ELR (cell line): ENCODE measurements around the gene XNDC1N.

Experiments
- DNase-seq: peaks from one replicate; pipeline ENCODE4 v3.0.0-alpha.2; 2015; ENCODE audit warnings: low read depth

Gene XNDC1N

GRCh38 chr11:71927820-71928736 is at the start of gene XNDC1N:
TSS of gene XNDC1N (minus strand) at chr11:71928594. CDS start at chr11:71923353, 5,241 bp downstream.
- DNase-seq: peak; percentile 92

GRCh38 chr11:71977743-71978418 is 49.5 kb upstream of the XNDC1N start:
- peak; percentile 65 for DNase-seq

GRCh38 chr11:71977090-71977489 is 48.7 kb upstream of the XNDC1N start:
- DNase-seq: no peak

- DNase-seq: no peak
Measured at GRCh38 chr11:71976551-71976950, 48.2 kb upstream of the XNDC1N start.

- DNase-seq: no peak
Measured at GRCh38 chr11:71971680-71972079, 43.3 kb upstream of the XNDC1N start.

GRCh38 chr11:71964641-71965040 is 36.2 kb upstream of the XNDC1N start:
- no peak for DNase-seq

- DNase-seq: no peak
Measured at GRCh38 chr11:71963468-71963867, 35.1 kb upstream of the XNDC1N start.

GRCh38 chr11:71962428-71963038 is 34.1 kb upstream of the XNDC1N start:
- DNase-seq: peak; percentile 63

GRCh38 chr11:71955898-71956456 is 27.6 kb upstream of the XNDC1N start:
- DNase-seq: no peak

GRCh38 chr11:71951741-71952310 is 23.4 kb upstream of the XNDC1N start:
- no peak for DNase-seq

- no peak for DNase-seq
Measured at GRCh38 chr11:71949034-71949433, 20.6 kb upstream of the XNDC1N start.

GRCh38 chr11:71948314-71949027 is 20.1 kb upstream of the XNDC1N start:
- DNase-seq: no peak

- DNase-seq: no peak
Measured at GRCh38 chr11:71947498-71947897, 19.1 kb upstream of the XNDC1N start.

- peak; percentile 72 for DNase-seq
Measured at GRCh38 chr11:71946144-71946571, 17.8 kb upstream of the XNDC1N start.

- DNase-seq: no peak
Measured at GRCh38 chr11:71940561-71941219, 12.3 kb upstream of the XNDC1N start.

- no peak for DNase-seq
Measured at GRCh38 chr11:71937826-71938225, 9.4 kb upstream of the XNDC1N start.

GRCh38 chr11:71936825-71937224 is 8.4 kb upstream of the XNDC1N start:
- DNase-seq: peak; percentile 46

GRCh38 chr11:71935338-71935925 is 7.0 kb upstream of the XNDC1N start:
- no peak for DNase-seq

- DNase-seq: no peak
Measured at GRCh38 chr11:71934213-71934612, 5.8 kb upstream of the XNDC1N start.

GRCh38 chr11:71933141-71933933 is 4.9 kb upstream of the XNDC1N start:
- no peak for DNase-seq
